DMS 273 (cell line): ENCODE data around the gene FOXRED1.
"Not testable (repeated sequence)": the region's sequence is repeated elsewhere in the genome, so short reads cannot be mapped to it uniquely, and the experiment has no call there.

Experiments used
- DNase-seq: peaks from one replicate; lab custom pipeline; 2025; ENCODE audit not compliant: unreplicated experiment; lab: John Stamatoyannopoulos, UW

The FOXRED1 gene

DNA sequence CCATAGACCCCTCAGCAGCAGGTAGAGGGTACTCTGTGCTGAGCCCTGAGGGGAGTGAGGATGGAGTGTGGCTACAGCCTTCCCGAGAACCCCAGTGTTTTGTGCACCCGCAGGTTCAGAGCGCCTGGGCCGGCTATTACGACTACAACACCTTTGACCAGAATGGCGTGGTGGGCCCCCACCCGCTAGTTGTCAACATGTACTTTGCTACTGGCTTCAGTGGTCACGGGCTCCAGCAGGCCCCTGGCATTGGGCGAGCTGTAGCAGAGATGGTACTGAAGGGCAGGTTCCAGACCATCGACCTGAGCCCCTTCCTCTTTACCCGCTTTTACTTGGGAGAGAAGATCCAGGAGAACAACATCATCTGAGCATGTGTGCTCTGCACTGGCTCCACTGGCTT is 8.4 kb downstream of the FOXRED1 start:
- no peak for DNase-seq

DNA sequence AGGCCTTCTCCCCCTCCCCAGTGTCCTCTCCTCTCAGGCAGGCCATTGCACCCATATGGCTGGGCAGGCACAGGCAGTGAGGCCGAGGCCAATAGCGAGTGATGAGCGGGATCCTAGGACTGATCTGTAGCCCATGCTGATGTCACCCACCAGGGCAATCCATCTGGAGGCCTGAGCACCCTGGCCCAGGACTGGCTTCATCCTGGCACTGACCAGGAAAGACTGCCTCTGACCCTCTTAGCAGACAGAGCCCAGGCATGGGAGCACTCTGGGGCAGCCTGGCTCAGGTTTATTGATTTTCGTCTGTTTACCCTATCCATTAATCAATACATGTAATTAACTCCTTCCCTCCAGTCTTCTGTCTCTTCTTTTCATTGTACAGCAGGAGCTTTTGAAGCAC is 8.8 kb downstream of the FOXRED1 start:
- no peak for DNase-seq

DNA sequence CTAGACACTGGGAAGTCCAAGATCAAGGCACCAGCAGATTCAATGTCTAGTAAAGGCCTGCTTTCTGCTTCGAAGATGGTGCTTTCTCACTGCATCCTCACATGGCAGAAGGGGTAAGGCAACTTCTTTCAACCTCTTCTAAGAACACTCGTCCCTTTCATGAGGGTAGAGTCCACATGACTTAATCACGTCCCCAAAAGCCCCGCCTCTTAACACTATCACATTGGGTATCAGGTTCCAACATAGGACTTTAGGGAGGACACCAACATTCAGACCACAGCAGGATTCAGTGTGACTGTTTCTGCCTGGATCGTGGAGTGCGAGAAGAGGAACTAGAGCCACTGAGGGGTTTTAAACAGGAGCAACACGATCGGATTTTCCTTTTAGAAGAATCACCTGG is 10.2 kb downstream of the FOXRED1 start:
- no peak for DNase-seq

GRCh38 chr11:126280595-126280994 is 11.6 kb downstream of the FOXRED1 start:
- no peak for DNase-seq

- no peak for DNase-seq
These were observed 12.3 kb downstream of the FOXRED1 start for GRCh38 chr11:126281245-126281644.

- DNase-seq: peak; percentile 34
These were observed 12.8 kb downstream of the FOXRED1 start for GRCh38 chr11:126281666-126282175.

GRCh38 chr11:126282361-126282735 is 13.4 kb downstream of the FOXRED1 start:
- peak; percentile 70 for DNase-seq

- DNase-seq: peak; percentile 60
These were observed 14.0 kb downstream of the FOXRED1 start, which contains the start of gene TIRAP for GRCh38 chr11:126282736-126283591. Gene TIRAP, plus strand, starts transcription at chr11:126283093. Its CDS starts 7,802 bp downstream, at chr11:126290895.

DNA sequence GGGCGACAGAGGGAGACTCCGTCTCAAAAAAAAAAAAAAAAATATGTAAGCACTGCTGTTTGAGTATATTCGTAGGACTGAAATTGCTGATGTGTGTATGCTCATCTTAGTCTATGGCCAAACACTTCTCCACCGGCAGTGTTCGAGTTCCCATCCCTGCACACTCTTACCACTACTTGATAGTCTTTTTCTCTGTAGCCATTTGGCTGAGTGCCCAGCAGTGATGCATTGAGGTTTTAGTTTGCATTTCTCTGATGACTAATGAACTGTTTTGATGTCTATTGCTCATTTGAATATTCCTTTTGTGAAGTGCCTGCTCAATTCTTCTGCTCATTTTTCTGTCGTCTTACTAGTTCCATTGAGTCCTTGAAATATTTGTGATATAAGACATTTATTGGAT is 15.9 kb downstream of the FOXRED1 start:
- DNase-seq: peak; percentile 76

GRCh38 chr11:126288237-126288636 is 19.3 kb downstream of the FOXRED1 start:
- DNase-seq: no peak

GRCh38 chr11:126290887-126291286 is 21.9 kb downstream of the FOXRED1 start:
- DNase-seq: no peak

DNA sequence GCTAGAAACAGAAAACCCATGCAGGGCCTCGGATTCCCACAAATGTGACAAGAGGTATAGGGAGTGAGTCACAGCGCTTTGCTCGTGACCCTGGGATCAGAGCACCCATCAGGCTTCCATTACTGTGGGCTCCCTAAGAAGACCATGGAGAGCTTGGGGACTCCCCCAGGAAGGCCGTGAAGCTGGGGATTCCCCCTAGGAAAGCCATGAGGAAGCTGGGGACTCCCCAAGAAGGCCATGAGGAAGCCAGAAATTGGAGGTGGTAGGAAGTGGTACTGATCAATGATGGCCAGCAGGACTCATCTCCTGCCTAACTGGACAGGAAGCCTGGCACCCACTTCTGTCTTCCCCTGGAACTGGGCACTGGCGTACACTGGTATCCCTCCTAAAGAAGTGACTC is 24.8 kb downstream of the FOXRED1 start:
- no peak for DNase-seq

GRCh38 chr11:126297004-126297403 is 28.1 kb downstream of the FOXRED1 start:
- DNase-seq: no peak

DNA sequence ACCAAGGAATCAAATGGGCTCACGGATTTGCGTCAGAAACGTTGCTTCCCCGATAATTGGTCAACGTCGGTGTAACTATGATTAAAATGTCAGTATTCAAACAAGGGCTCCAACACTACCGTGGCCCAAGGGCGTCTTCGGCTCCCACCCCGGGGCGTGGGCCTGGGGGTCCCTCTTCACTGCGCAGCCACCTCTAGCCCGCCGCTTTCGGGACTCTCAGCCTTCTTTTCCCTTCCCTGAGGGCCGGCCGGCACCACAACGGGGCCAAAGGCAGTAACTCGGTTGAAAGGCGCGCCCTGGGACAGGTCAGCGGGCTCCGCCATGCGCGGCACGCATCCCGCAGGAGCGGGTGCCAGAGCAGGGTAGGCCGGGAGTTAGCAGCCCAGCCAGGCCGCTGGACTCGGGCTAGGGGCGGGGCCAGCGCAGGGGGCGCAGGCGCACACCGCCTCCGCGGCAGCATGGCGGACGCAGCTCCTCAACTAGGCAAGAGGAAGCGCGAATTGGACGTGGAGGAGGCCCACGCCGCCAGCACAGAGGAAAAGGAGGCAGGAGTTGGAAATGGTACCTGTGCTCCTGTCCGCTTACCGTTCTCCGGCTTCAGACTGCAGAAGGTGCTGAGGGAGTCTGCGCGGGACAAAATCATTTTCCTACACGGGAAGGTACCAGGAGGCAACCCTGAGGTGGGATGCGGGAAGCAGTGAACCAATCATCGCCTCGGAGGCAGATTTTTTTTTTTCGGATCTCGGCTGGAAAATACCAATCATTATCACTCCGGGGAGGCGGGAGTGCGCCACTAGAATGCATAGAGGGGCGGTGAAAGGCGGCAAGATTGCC is 34.9 kb downstream of the FOXRED1 start, which contains the start of gene DCPS:
Gene DCPS, plus strand, starts transcription at position 438 of the 834 bp plus-strand sequence. Its CDS starts 21 bp downstream, at position 459.
- peak; percentile 91 for DNase-seq

DNA sequence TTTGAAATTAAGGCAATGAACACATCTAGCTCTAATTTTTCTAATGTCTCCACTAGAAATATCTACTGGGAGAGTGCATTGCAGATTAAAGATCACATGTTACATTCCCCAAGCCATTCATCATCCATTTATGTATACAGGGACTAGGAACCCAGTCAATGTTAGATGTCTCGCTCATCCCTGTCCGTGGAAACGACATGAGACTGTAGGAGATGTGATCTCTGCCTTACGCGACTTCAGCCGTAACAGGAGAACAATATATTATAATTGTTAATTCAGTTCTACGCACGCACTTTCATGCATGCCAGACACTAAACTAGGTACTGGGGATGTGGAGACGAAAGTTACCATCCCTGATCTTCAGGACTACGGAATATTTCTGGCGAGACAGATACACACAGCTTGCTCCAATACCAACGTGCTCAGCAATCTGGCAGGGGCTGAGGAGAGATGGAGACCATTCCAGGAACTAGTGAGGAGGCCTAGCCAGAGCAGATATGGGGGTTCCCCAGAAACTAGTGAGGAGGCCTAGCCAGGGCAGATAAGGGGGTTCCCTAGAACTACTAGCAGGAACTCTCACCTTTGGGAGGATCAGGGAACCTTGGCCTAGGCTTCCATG is 35.6 kb downstream of the FOXRED1 start:
- DNase-seq: peak; percentile 40

- DNase-seq: no peak
These were observed 36.7 kb downstream of the FOXRED1 start for GRCh38 chr11:126305699-126306098.

DNA sequence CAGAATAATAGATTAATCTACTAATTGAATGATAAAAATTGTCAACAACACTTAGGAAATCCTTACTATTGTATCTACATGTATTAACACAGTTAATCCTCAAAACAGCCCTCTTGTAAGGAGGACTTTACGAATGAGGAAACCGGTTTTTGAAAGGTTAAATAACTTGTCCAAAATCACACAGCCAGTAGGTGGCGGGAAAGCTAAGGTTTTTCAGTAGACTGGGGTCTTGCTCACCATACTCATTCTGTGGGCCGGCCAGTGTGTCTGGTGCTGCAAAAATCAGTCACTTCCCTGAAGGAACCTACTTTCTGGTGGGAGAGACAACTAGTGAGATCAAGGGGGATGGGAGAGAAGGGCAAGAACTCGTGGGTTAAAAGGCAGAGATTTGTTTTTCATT is 38.8 kb downstream of the FOXRED1 start:
- DNase-seq: peak; percentile 57

DNA sequence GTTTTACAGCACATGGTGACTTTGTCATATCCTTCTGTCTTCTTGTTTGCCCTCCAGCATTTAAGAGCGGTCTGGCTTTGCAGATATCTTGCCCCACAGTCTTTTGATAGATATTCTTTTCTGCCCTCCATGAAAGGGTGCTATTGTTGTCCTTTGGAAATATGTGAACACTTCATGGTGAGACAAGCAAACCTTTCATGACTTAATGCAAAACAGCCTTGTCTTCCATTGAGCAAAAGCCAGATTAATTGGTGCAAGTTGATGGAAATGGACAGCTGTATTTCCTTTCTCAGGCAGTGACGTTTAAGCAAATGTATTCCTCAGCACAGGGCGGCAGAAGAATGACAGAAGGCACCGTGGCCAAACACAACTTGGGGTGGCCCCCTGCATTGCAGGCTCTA is 39.3 kb downstream of the FOXRED1 start:
- no peak for DNase-seq

- DNase-seq: not testable (repeated sequence)
These were observed 39.8 kb downstream of the FOXRED1 start for GRCh38 chr11:126308771-126309170.

GRCh38 chr11:126310200-126310991 is 41.4 kb downstream of the FOXRED1 start:
- DNase-seq: peak; percentile 85

- DNase-seq: no peak
These were observed 42.0 kb downstream of the FOXRED1 start for GRCh38 chr11:126310992-126311310.
